ENCODE results near the gene P4HA1. TPM values are rescaled to one million over a fixed set of nuclear protein-coding genes. Genes with fewer than 3 reads are reported as not detected.
A peak's percentile ranks its signal among the peaks of the same experiment; 100 is the strongest.

P4HA1 gene
- total and polyA plus RNA-seq, 9 of the 15 experiments (the other 6 are each of a cell fraction or from before 2014, with no cell fraction given), result 20.2 to 177 (median 28.6) TPM

- TF ChIP-seq CREB3L1 (IDR thresholded peaks at IDR 0.05; ENCODE audit: borderline replicate concordance, low read depth) (peak; percentile 85; the same call in 1 of the 2 replicates), ZNF764 (CRISPR knock-in tag; IDR thresholded peaks at IDR 0.05; ENCODE audit: low read depth) (no peak), SMAD2 (IDR thresholded peaks at IDR 0.05; ENCODE audit: low read depth, low read length) (no peak), ZNF717 (CRISPR knock-in tag; IDR thresholded peaks at IDR 0.05) (no peak), HMBOX1 (IDR thresholded peaks at IDR 0.05) (no peak), POLR2AphosphoS5 (IDR thresholded peaks at IDR 0.05; ENCODE audit: control insufficient read depth, insufficient read depth, low read depth, low read length) (no peak; the same call in 1 of the 2 replicates), ZKSCAN3 (CRISPR knock-in tag; IDR thresholded peaks at IDR 0.05) (no peak), NCOA2 (IDR thresholded peaks at IDR 0.05; ENCODE audit: partially characterized antibody in 2 of 2) (no peak), ZNF12 (CRISPR knock-in tag; IDR thresholded peaks at IDR 0.05) (no peak), E2F4 (CRISPR knock-in tag; IDR thresholded peaks at IDR 0.05; ENCODE audit: low read depth) (no peak), ZNF263 (CRISPR knock-in tag; IDR thresholded peaks at IDR 0.05; ENCODE audit: borderline replicate concordance) (no peak), ZNF77 (CRISPR knock-in tag; IDR thresholded peaks at IDR 0.05) (no peak), HDGF (IDR thresholded peaks at IDR 0.05) (no peak), SRSF3 (IDR thresholded peaks at IDR 0.05; ENCODE audit: insufficient read depth, low read length) (no peak), CHD1 (IDR thresholded peaks at IDR 0.05; ENCODE audit: low read length) (peak; percentile 52), ZBTB40 (IDR thresholded peaks at IDR 0.05) (no peak; the same call in 1 of the 2 replicates), ZBTB40 (CRISPR knock-in tag; IDR thresholded peaks at IDR 0.05) (no peak)
Observed at GRCh38 chr10:73095481-73096021, 1.1 kb downstream of the P4HA1 start (continued).
